Ramos (cell line): ENCODE measurements around the gene TNFSF15.

ENCODE experiments used
- in situ Hi-C: fragments of 300-500 bp; cut with MboI; formaldehyde crosslinking; loops from one replicate; pipeline ENCODE4 v1.14.3; 2022; ENCODE audit warnings: low sequenced_read_pairs; ENCODE audit not compliant: unreplicated experiment

Gene TNFSF15

DNA sequence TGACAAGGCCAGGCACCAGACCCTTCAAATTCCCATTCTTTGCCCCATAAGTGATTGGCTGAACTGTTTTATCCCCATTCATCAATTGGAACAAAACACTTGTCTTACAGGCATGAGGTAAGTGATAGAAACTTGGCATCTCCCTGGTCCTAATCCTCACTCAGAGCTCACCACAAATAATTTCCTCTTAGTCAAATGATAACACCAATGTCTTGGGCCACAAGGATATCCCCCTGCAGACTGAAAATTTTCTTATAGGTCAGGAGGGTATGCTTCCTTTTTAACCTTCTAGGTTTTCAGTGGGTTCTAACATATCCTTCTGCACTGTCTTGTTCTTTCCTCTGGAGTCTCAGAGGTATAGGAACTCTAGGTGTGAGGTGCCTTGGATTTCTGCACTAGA lies 14.5 kb downstream of the TNFSF15 start:
- in situ Hi-C loops = no loop called here

GRCh38 chr9:114790521-114790920 lies 15.3 kb downstream of the TNFSF15 start:
- in situ Hi-C loops = no loop called here

DNA sequence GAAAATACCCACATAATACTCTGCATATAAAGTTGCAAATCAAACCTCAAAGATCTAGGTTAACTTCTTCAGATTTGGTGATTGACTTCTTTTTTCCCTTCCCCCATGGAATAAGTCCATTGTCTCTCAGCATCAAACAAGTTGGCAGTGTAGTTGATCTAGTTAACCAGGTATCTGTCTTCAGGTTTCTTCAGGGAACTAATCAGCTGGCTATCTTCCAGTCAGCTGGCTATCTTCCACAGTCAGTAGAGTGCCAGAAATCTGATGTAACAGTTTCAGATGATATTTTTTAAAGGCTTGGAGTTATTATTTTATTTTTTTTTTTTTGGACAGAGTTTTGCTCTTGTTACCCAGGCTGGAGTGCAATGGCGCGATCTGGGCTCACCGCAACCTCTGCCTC lies 16.8 kb downstream of the TNFSF15 start:
- in situ Hi-C loops = no loop called here

DNA sequence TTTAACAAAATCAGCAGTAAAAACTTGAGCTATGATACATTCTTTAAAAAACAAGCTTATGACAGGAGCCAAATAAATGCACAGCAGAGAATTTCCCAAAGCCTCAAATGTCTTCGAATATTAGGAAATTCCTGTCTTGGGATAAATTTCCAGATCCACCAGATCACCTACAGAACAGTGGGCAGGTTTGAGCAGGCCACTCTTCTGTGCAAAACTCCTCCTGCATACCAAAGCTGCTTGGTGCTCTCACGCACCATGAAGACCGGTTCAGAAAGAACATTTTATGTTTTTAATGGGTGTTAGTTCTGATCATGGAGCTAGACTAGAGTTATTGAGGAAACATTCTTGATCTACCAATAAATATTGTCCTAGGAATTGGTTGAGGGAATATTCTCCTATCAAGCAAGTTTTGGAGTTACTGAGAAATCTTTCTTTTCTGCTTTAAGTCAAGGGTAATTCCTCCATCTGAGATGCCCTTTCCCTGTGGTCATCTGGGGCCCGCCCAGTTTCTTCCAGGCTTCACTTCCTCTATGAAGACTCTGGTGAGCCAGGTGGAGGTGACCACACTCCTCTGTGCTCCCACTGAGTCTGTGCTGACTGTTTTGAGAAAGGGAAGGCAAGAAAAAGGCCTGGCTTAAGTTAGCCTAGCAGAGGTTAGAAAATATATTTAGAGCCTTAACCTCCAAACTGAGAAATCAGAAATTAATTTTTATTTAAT lies 17.9 kb downstream of the TNFSF15 start:
- in situ Hi-C loops = no loop called here

DNA sequence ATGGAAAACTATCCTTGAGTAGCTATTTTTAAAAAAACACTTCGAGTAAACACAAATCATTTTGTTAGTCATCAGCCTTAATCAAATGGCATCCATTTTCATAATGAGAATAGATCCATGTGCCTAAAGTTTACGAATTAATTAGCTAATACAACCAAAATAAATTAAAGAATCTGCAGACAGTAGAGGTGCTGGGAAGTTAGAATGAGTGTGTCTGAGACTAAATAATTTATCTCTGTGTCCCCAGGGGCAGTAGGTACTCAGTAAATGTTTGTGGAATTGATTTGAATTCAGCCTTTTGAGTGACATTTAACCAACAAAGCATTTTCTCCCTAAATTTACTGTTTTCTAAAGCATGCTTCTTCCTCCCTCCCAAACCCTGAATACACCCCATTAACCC lies 18.6 kb downstream of the TNFSF15 start:
- in situ Hi-C loops = no loop called here

DNA sequence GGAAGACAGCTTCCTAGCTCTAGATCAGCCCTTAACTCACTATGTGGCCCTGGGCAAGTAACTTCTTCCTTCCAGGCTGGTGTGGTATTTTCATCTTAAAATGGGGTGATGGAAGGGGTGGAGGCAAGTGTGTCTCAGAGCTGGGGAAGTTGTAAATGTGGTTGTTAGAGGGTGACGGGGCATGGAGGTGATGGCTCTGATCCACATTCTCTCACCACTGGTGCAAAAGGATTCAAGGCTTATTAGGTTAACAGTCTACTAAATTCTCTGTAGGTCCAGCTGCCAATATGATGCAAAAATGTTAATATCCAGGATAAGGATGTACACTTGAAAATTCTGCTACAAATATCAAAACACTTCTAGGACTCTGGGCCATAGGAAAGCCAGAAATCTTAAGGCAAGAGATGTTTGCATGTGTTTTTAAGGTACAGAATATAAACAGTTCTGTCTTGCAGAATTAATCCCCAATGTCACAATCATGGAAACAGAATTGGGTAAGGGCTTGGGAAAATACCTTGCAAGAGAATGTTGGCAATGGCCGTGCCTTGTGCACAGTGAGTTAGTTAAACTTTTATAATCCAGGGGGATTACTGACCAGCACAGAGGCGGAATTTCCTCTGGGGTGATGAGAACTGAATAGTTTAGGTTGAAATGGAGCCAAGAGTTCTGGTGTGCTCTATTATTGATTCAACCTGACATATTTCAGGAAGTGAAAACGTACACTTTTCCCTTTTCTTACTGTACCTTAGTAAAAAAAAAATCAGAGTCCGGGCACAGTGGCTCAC lies 19.8 kb downstream of the TNFSF15 start:
- in situ Hi-C loops = no loop called here

DNA sequence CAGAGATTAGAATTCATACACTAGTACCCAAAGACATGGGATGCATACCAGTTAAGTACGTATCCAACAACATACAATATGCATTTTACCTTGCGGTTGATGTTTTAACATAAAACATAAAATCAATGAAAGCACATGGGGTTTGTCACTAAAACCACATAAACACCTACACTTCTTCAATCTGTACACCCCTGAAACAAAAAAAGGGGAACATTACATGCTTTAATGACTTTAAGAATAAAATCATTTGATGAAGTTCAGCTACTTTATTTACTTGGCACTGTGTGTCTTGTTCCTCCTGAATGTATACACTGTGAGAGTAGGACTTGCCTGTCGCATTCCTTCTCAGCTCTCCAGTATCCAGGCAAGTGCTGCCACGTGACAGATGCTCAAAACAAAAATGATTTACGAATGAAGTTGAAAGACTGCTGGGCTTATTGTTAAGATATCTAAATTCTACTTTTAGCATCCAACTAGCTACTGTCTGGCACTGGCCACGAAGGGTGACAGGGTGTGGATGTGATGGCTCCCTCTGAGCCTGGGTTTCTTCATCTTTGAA lies 21.0 kb downstream of the TNFSF15 start:
- in situ Hi-C loops = no loop called here

DNA sequence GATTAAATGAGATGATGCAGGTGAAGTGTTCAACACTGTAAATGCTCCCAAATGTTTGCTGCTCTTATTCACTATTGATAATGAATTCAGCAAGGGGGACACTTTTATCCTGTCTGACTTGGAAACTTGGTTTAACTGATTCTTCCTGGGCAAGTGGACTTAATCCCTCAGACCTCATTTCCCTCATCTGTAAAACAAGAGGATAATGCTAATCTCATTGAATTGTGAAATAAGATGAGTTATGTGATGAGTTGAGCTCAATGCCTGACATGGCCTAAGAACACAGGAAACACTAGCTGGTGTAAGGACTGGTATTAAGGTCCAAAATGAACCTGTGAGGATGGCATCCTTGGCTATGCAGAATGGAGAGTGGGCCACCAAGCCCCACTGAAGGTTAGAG lies 23.3 kb downstream of the TNFSF15 start:
- in situ Hi-C loops = no loop called here

GRCh38 chr9:114779352-114779845 lies 26.4 kb downstream of the TNFSF15 start:
- in situ Hi-C loops = no loop called here

GRCh38 chr9:114777821-114778609 lies 27.8 kb downstream of the TNFSF15 start:
- in situ Hi-C loops = no loop called here

DNA sequence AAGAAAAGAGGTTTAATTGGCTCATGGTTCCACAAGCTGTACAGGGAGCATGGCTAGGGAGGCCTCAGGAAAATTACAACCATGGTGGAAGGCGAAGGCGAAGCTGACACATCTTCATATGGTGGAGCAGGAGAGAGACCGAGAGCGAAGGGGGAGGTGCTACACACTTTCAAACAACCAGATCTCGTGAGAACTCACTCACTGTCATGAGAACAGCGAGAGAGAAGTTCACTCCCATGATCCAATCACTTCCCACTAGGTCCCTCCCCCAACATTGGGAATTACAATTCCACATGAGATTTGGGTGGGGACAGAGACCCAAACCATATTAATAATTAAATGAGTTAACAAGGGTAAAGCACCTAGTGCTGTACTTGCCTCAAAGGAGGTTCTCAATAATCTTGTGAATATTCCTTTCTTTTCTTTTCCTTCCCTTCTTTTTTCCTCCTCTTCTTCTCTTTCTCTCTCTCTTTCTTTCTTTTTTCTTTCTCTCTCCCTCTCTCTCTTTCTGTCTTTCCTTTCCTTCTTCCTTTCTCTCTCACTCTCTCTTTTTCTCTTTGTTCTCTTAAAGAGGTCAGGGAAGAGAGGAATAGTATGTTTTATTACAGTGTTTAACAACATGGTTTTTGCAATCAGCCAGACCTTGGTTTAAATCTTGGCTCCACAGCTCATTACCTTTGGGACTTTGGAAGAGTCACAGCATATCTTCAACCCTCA lies 29.0 kb downstream of the TNFSF15 start:
- in situ Hi-C loops = no loop called here

DNA sequence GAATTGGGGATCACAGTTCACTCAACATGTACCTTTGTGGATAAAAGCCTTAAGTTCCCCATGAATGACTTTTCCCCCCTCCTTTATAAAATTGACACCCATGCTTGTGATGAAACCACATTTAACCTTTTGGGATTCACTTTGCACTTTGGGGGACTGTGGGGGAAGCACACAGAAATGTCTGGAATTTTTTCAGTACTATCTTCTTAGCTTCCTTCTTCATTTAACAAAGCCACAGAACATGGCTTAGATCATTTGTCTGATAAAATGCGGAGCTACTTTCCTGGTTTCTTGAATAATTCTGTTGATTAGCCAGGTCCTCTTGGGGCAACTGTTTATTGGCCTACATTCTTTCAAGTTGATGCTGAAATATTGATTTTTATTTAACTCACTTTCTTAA lies 29.9 kb downstream of the TNFSF15 start:
- in situ Hi-C loops = no loop called here

- in situ Hi-C loops = no loop called here
Measured at GRCh38 chr9:114775121-114775520, 30.7 kb downstream of the TNFSF15 start.

- in situ Hi-C loops = no loop called here
Measured at GRCh38 chr9:114774524-114774923, 31.3 kb downstream of the TNFSF15 start.

DNA sequence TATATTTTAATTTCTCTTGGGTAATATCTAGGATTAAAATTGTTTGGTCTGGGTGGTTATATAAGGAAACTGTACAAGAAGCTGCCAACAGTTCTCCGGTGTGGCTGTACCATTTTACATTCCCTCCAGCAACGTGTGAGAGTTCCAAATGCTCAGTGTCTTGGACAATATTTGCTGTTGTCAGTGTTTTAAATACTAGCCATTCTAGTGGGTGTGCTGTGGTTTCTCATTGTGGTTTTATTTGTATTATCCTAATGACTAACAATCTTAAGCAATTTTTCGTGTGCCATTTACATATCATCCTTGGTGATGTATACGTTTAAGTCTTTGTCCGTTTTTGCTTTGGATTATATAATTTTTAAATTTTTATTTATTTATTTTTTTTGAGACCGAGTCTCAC lies 34.0 kb downstream of the TNFSF15 start:
- in situ Hi-C loops = no loop called here

GRCh38 chr9:114770991-114771390 lies 34.8 kb downstream of the TNFSF15 start:
- in situ Hi-C loops = no loop called here

DNA sequence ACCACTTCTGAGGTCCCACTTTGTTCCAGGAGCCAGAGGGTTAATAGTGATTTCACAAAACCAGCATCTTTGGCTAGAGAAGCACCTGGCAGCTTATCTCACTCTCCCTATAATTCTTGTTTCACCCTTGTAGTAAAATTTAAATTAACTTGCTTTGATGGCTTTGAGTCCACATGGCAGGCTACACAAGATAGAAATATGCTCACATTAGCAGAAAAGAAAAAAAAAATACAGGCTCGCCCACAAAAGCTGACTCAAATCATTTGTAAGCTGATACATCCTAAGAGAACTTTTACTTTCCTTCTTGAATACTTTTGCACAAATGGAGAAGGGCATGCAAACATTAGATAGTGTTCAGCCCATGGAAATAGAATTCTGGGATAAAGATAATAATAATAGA lies 36.2 kb downstream of the TNFSF15 start:
- in situ Hi-C loops = no loop called here

- in situ Hi-C loops = no loop called here
Measured at GRCh38 chr9:114763220-114763619, 42.6 kb downstream of the TNFSF15 start.

DNA sequence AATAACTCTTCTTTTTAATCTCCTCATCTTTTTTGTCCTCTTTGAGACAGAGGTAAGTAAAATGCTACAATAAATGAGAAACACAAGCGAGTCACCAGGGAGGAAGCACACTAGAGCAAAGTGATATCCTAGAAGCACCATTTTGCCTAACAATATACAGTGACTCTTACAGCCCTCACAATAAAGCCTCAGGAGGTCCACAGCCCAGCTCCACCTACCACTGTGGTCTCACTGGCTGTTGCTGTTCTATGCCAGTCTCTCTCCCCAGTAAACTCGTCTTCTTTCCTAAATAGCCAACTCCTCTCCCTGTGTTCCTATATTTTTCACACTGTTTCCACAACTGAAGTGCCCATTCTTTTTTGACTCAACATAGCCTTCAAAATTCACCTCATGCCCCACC lies 44.3 kb downstream of the TNFSF15 start:
- in situ Hi-C loops = no loop called here
